IMR-90 (cell line): ENCODE measurements around the gene ZNF654. TPM values are rescaled to one million over a fixed set of nuclear protein-coding genes. Genes with fewer than 3 reads are reported as not detected.

Experiments
- ATAC-seq: fragments of 200-7000 bp; cut with Tn5 transposase; 2 replicates; pipeline ENCODE4 v1.9.1; 2020; ENCODE audit warnings: low read depth, mild to moderate bottlenecking, moderate library complexity
- BruUV-seq: library from RNA; stranded (reverse); fragments of 400-500 nt; replicated peaks from 2 replicates; lab custom pipeline; 2021; lab: Mats Ljungman, UMichigan
- CTCF ChIA-PET: fragments of 300-600 bp; formaldehyde crosslinking; extraction: SDS; loops from one replicate; lab custom pipeline; 2021; ENCODE audit warnings: antibody characterized with exemption; lab: Yijun Ruan, JAX
- POLR2A ChIA-PET: fragments of 300-600 bp; sonication (Branson Sonifier 250); formaldehyde crosslinking; loops from one replicate; lab custom pipeline; 2022; ENCODE audit warnings: antibody characterized with exemption; ENCODE audit not compliant: unreplicated experiment; lab: Charles Lee
- DNase-seq: peaks from one replicate; pipeline ENCODE4 v3.0.0; 2013
- H2AFZ ChIP-seq: replicated peaks from 2 replicates; pipeline ENCODE3; 2013; ENCODE audit warnings: low read length, mild to moderate bottlenecking; ENCODE audit not compliant: poor library complexity
- H2AK5ac ChIP-seq: 2 replicates; pipeline ENCODE4 v1.6.1; 2013; ENCODE audit warnings: low read depth, low read length, inconsistent platforms
- H2AK9ac ChIP-seq: replicated peaks from 2 replicates; pipeline ENCODE3; 2013; ENCODE audit warnings: mild to moderate bottlenecking, low read depth, low read length, moderate library complexity; ENCODE audit not compliant: poor library complexity
- H2BK120ac ChIP-seq: 2 replicates; pipeline ENCODE4 v1.6.1; 2013; ENCODE audit warnings: low read depth, low read length, inconsistent platforms
- H2BK15ac ChIP-seq: 3 replicates; pipeline ENCODE4 v1.6.1; 2013; ENCODE audit warnings: low read depth, low read length, inconsistent platforms
- H2BK20ac ChIP-seq: 2 replicates; pipeline ENCODE4 v1.6.1; 2013; ENCODE audit warnings: low read depth, mild to moderate bottlenecking, inconsistent platforms, low read length, moderate library complexity
- H2BK5ac ChIP-seq: 2 replicates; pipeline ENCODE4 v1.6.1; 2013; ENCODE audit warnings: mild to moderate bottlenecking, low read depth, low read length, inconsistent platforms; ENCODE audit not compliant: poor library complexity, severe bottlenecking
- H3K14ac ChIP-seq: replicated peaks from 2 replicates; pipeline ENCODE4 v1.6.1; 2013; ENCODE audit warnings: low read depth, low read length, inconsistent platforms
- H3K18ac ChIP-seq: 2 replicates; pipeline ENCODE4 v1.6.1; 2013; ENCODE audit warnings: low read depth, low read length, control low read depth
- H3K23ac ChIP-seq: 2 replicates; pipeline ENCODE4 v1.6.1; 2013; ENCODE audit warnings: low read depth, low read length, inconsistent platforms
- H3K27ac ChIP-seq: 2 replicates; pipeline ENCODE4 v1.5.1; 2013; ENCODE audit warnings: mild to moderate bottlenecking, control low read depth, low read length; ENCODE audit not compliant: insufficient read depth
- H3K27me3 ChIP-seq: 2 replicates; pipeline ENCODE4 v1.6.1; 2013; ENCODE audit warnings: low read length; ENCODE audit not compliant: control insufficient read depth, insufficient read depth
- H3K36me3 ChIP-seq: 2 replicates; pipeline ENCODE4 v1.6.1; 2013; ENCODE audit warnings: low read length, mixed read lengths; ENCODE audit not compliant: control insufficient read depth, insufficient read depth
- H3K4ac ChIP-seq: 2 replicates; pipeline ENCODE4 v1.6.1; 2013; ENCODE audit warnings: low read depth, low read length, inconsistent platforms
- H3K4me1 ChIP-seq: 2 replicates; pipeline ENCODE4 v1.6.1; 2013; ENCODE audit warnings: low read length, mixed read lengths; ENCODE audit not compliant: control insufficient read depth, insufficient read depth
- H3K4me2 ChIP-seq: 2 replicates; pipeline ENCODE4 v1.6.1; 2013; ENCODE audit warnings: low read depth, mild to moderate bottlenecking, control low read depth, low read length, moderate library complexity
- H3K4me3 ChIP-seq: 2 replicates; pipeline ENCODE4 v1.5.1; 2013; ENCODE audit warnings: low read depth, mild to moderate bottlenecking, control low read depth, low read length, moderate library complexity; ENCODE audit not compliant: insufficient read depth
- H3K56ac ChIP-seq: 2 replicates; pipeline ENCODE4 v1.6.1; 2013; ENCODE audit warnings: low read length, inconsistent platforms; ENCODE audit not compliant: insufficient read depth; ENCODE audit errors: extremely low read depth
- H3K79me1 ChIP-seq, 2 experiments: 2 replicates each; pipeline ENCODE4 v1.6.1; 2013; ENCODE audit warnings: low read length in 2 of 2, inconsistent platforms in 1 of 2, low read depth in 1 of 2
- H3K9ac ChIP-seq: 2 replicates; pipeline ENCODE4 v1.6.1; 2013; ENCODE audit warnings: low read depth, low read length, control low read depth
- H3K9me1 ChIP-seq: 2 replicates; pipeline ENCODE4 v1.6.1; 2013; ENCODE audit warnings: low read length, inconsistent platforms; ENCODE audit not compliant: insufficient read depth
- H3K9me3 ChIP-seq: 2 replicates; pipeline ENCODE4 v1.6.1; 2013; ENCODE audit warnings: low read length; ENCODE audit not compliant: control insufficient read depth, insufficient read depth
- H4K20me1 ChIP-seq: 2 replicates; pipeline ENCODE4 v1.6.1; 2013; ENCODE audit warnings: low read length, inconsistent platforms; ENCODE audit not compliant: insufficient read depth
- H4K5ac ChIP-seq: 2 replicates; pipeline ENCODE4 v1.6.1; 2013; ENCODE audit warnings: mild to moderate bottlenecking, low read depth, low read length, control low read depth
- H4K8ac ChIP-seq, 2 experiments: 2 replicates each; pipeline ENCODE4 v1.6.1; 2013; ENCODE audit warnings: low read depth in 2 of 2, low read length in 2 of 2, control low read depth in 1 of 2, inconsistent platforms in 1 of 2
- H4K91ac ChIP-seq: 2 replicates; pipeline ENCODE4 v1.6.1; 2013; ENCODE audit warnings: low read depth, low read length, inconsistent platforms; ENCODE audit not compliant: insufficient read depth
- BHLHE40 ChIP-seq: fragments of 150-350 bp; IDR thresholded peaks from 2 replicates; pipeline ENCODE4 v1.6.1; 2016; ENCODE audit warnings: mild to moderate bottlenecking, low read depth, low read length
- CEBPB ChIP-seq: IDR thresholded peaks from 2 replicates; pipeline ENCODE4 v1.6.1; 2012; ENCODE audit warnings: low read depth, low read length, improper control_type of control experiment
- CHD1 ChIP-seq: IDR thresholded peaks from 2 replicates; pipeline ENCODE4 v1.6.1; 2012; ENCODE audit warnings: low read depth, low read length, improper control_type of control experiment
- FOS ChIP-seq: fragments of 150-350 bp; IDR thresholded peaks from 2 replicates; pipeline ENCODE4 v1.6.1; 2016; ENCODE audit warnings: low read depth, low read length
- MAFK ChIP-seq: IDR thresholded peaks from 2 replicates; pipeline ENCODE4 v1.6.1; 2012; ENCODE audit warnings: low read depth, low read length, improper control_type of control experiment
- MAZ ChIP-seq: IDR thresholded peaks from 2 replicates; pipeline ENCODE4 v1.6.1; 2012; ENCODE audit warnings: low read depth, mild to moderate bottlenecking, low read length, improper control_type of control experiment, moderate library complexity, borderline replicate concordance
- MXI1 ChIP-seq: IDR thresholded peaks from 2 replicates; pipeline ENCODE4 v1.6.1; 2012; ENCODE audit warnings: low read depth, mild to moderate bottlenecking, low read length, moderate library complexity, borderline replicate concordance
- NFE2L2 ChIP-seq: fragments of 150-350 bp; IDR thresholded peaks from 2 replicates; pipeline ENCODE4 v1.6.1; 2016; ENCODE audit warnings: low read depth, mild to moderate bottlenecking, low read length
- POLR2A ChIP-seq: IDR thresholded peaks from 2 replicates; pipeline ENCODE4 v1.6.1; 2012; ENCODE audit warnings: mild to moderate bottlenecking, low read depth, low read length
- RAD21 ChIP-seq: IDR thresholded peaks from 2 replicates; pipeline ENCODE4 v1.6.1; 2012; ENCODE audit warnings: low read length, improper control_type of control experiment
- RCOR1 ChIP-seq: IDR thresholded peaks from 2 replicates; pipeline ENCODE4 v1.6.1; 2012; ENCODE audit warnings: mild to moderate bottlenecking, low read length, improper control_type of control experiment; ENCODE audit not compliant: insufficient replicate concordance
- RFX5 ChIP-seq: IDR thresholded peaks from 2 replicates; pipeline ENCODE4 v1.8.0; 2012; ENCODE audit warnings: low read depth, mild to moderate bottlenecking, low read length, moderate library complexity
- SMC3 ChIP-seq: fragments of 150-350 bp; IDR thresholded peaks from 2 replicates; pipeline ENCODE4 v1.6.1; 2016; ENCODE audit warnings: low read depth, mild to moderate bottlenecking, antibody characterized with exemption, low read length, moderate library complexity
- WGBS, 2 experiments: methylation state at CpG; one replicate each; pipeline versions ENCODE4 v1.1.5 to v1.1.7; 2013; ENCODE audit warnings: missing lambda C conversion rate in 2 of 2; ENCODE audit not compliant: insufficient read length in 1 of 2; ENCODE audit errors: extremely low coverage in 2 of 2; 5-methylcytosine and 5-hydroxymethylcytosine counted together
- dilution Hi-C: fragments of 300-500 bp; cut with HindIII; formaldehyde crosslinking; loops from one replicate; pipeline ENCODE4 v1.14.3; 2018; ENCODE audit warnings: low sequenced_read_pairs; ENCODE audit not compliant: unreplicated experiment
- in situ Hi-C: fragments of 300-500 bp; cut with MboI; formaldehyde crosslinking; loops from 3 replicates; pipeline ENCODE4 v1.14.3; 2019; ENCODE audit warnings: low sequenced_read_pairs, inconsistent platforms, mixed read lengths
- intact Hi-C: fragments of 100-400 bp; cut with micrococcal nuclease; formaldehyde crosslinking; loops from 2 replicates; pipeline ENCODE4 v1.10.0; 2022
- polyA plus RNA-seq, 3 experiments: library from polyadenylated mRNA; depleted of rRNA; stranded (reverse); fragments of >200 nt; gene quantifications; 2 replicates each; pipeline ENCODE4 v1.2.3, GENCODE V29; 2012; ENCODE audit warnings: low replicate concordance in 1 of 3
- total RNA-seq: library from RNA; depleted of rRNA; stranded (reverse); fragments of >200 nt; gene quantifications from 2 replicates; pipeline ENCODE4 v1.2.3, GENCODE V29; 2012
- TF ChIP-seq, protein P1 (sequence below): fragments of 150-350 bp; IDR thresholded peaks from 2 replicates; pipeline ENCODE4 v1.6.1; 2017; ENCODE audit warnings: mild to moderate bottlenecking, antibody characterized with exemption, low read length, low read depth
- TF ChIP-seq, protein P2 (sequence below): conservative IDR thresholded peaks from 2 replicates; pipeline ENCODE4 v1.5.1; 2012; ENCODE audit warnings: mild to moderate bottlenecking, low read depth, low read length, improper control_type of control experiment

The ZNF654 gene
- total and polyA plus RNA-seq, 2 of the 4 experiments (the other 2 are of a cell fraction), result 3.3 to 11.5 TPM

DNA sequence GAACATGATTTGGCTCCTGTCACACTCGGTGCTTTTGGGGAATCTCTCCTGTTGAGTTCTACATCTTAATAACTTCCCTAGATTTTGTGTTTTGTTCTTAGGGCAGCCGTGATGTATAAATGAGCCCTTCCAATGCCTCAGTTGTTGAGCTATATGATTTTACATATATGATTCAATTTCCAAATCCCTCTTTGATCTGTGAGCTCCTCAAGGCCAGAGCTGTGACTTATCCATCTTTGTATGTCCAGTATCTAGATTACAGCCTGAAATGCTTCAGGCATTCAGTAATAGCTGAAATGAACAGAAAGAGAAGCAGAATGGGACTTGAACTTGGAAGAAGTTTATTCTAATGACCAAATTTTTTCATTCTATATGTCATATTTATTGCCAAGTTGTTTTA is 26.8 kb upstream of the ZNF654 start:
- Histone ChIP-seq H4K8ac (peak overlapping the region; percentile 32 to 73), H3K9me1 (no peaks in the 10 kb centered on the region), H3K27me3 (no peaks in the 10 kb centered on the region), H3K14ac (peak overlapping the region; percentile 8; the same call in 1 of the 2 replicates), H2BK20ac (no peak overlapping the region), H3K4me1 (no peaks in the 10 kb centered on the region; the same call in 1 of the 2 replicates), H2AFZ (no peak overlapping the region), H3K18ac (peak overlapping the region; percentile 41; the same call in 1 of the 2 replicates), H4K91ac (peak overlapping the region; percentile 1; the same call in 1 of the 2 replicates), H3K56ac (peak overlapping the region; percentile 39; the same call in 1 of the 2 replicates), H3K27ac (no peak overlapping the region), H3K9me3 (no peaks in the 10 kb centered on the region), H2AK5ac (no peak overlapping the region), H3K79me1 (no peaks in the 10 kb centered on the region), H4K5ac (peak overlapping the region; percentile 99; the same call in 1 of the 2 replicates), H3K4me3 (peak overlapping the region; percentile 74; the same call in 1 of the 2 replicates), H3K9ac (peak overlapping the region; percentile 91; the same call in 1 of the 2 replicates), H2BK120ac (peak overlapping the region; percentile 9; the same call in 1 of the 2 replicates), H3K36me3 (no peaks in the 10 kb centered on the region), H2BK15ac (no peak overlapping the region), H3K4ac (no peak overlapping the region; the same call in 1 of the 2 replicates), H2BK5ac (no peak overlapping the region), H3K4me2 (peak overlapping the region; percentile 100), H3K23ac (0 out of 2 replicates have a peak overlapping the region, but pooled peaks have one; percentile 1), H2AK9ac (no peak overlapping the region), H4K20me1 (no peaks in the 10 kb centered on the region)
- TF ChIP-seq RFX5 (no peak), RAD21 (no peak), BHLHE40 (no peak), MXI1 (no peak), SMC3 (no peak), FOS (no peak), MAZ (no peak), NFE2L2 (no peak), POLR2A (no peak), MAFK (no peak), CEBPB (no peak), CHD1 (no peak), RCOR1 (no peak)
- TF ChIP-seq, protein P1, sequence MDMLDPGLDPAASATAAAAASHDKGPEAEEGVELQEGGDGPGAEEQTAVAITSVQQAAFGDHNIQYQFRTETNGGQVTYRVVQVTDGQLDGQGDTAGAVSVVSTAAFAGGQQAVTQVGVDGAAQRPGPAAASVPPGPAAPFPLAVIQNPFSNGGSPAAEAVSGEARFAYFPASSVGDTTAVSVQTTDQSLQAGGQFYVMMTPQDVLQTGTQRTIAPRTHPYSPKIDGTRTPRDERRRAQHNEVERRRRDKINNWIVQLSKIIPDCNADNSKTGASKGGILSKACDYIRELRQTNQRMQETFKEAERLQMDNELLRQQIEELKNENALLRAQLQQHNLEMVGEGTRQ, result no peak
- TF ChIP-seq, protein P2, sequence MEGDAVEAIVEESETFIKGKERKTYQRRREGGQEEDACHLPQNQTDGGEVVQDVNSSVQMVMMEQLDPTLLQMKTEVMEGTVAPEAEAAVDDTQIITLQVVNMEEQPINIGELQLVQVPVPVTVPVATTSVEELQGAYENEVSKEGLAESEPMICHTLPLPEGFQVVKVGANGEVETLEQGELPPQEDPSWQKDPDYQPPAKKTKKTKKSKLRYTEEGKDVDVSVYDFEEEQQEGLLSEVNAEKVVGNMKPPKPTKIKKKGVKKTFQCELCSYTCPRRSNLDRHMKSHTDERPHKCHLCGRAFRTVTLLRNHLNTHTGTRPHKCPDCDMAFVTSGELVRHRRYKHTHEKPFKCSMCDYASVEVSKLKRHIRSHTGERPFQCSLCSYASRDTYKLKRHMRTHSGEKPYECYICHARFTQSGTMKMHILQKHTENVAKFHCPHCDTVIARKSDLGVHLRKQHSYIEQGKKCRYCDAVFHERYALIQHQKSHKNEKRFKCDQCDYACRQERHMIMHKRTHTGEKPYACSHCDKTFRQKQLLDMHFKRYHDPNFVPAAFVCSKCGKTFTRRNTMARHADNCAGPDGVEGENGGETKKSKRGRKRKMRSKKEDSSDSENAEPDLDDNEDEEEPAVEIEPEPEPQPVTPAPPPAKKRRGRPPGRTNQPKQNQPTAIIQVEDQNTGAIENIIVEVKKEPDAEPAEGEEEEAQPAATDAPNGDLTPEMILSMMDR, result no peak
- ChIA-PET CTCF (interaction anchor here (0.9 kb wide), 1 partner anchor 81 kb away, joined by 3 read pairs; no protein-coding TSS in a partner anchor), POLR2A (no interaction called here)
- in situ Hi-C loops (no loop called here), intact Hi-C loops (no loop called here), dilution Hi-C loops (no loop called here)
- WGBS, 2 experiments, result no CpG with 5 or more reads among the region's 2 CpGs
- DNase-seq, result peak; percentile 3
- ATAC-seq, result peak; percentile 24; the same call in 1 of the 2 replicates
- no TSS peak for BruUV-seq
